ENCODE measurements around the gene ANKS1B.

Gene ANKS1B

GRCh38 chr12:99476956-99477355 is 507.8 kb downstream of the ANKS1B start:
- Histone ChIP-seq H3K79me2 (no peaks in the 10 kb centered on the region), H3K27me3 (ENCODE audit: control insufficient read depth, insufficient read depth, low read length) (no peaks in the 10 kb centered on the region), H2AFZ (no peak overlapping the region), H3K4me3 (ENCODE audit: low read depth, low read length) (no peak overlapping the region), H3K36me3 (ENCODE audit: control insufficient read depth, insufficient read depth, low read length) (no peaks in the 10 kb centered on the region), H3K9ac (no peak overlapping the region), H3K4me2 (ENCODE audit: low read length) (no peak overlapping the region), H3K27ac (no peak overlapping the region), H3K9me3 (ENCODE audit: control insufficient read depth, low read length) (no peaks in the 10 kb centered on the region), H3K4me1 (no peaks in the 10 kb centered on the region)
- no peak for TF ChIP-seq CTCF (IDR thresholded peaks at IDR 0.05)

- no peaks in the 10 kb centered on the region for H3K4me1 ChIP-seq
- no peaks in the 10 kb centered on the region for H3K79me2 ChIP-seq
- no peak overlapping the region for H2AFZ ChIP-seq
- no peak overlapping the region for H3K9ac ChIP-seq
- H3K4me2 ChIP-seq (ENCODE audit: low read length), result no peak overlapping the region
- no peaks in the 10 kb centered on the region for H3K27me3 ChIP-seq (ENCODE audit: control insufficient read depth, insufficient read depth, low read length)
- H3K9me3 ChIP-seq (ENCODE audit: control insufficient read depth, low read length), result no peaks in the 10 kb centered on the region
- H3K27ac ChIP-seq, result no peak overlapping the region
- TF ChIP-seq CTCF (IDR thresholded peaks at IDR 0.05), result no peak
- H3K4me3 ChIP-seq (ENCODE audit: low read depth, low read length), result no peak overlapping the region
- no peaks in the 10 kb centered on the region for H3K36me3 ChIP-seq (ENCODE audit: control insufficient read depth, insufficient read depth, low read length)
These were observed 529.2 kb downstream of the ANKS1B start for GRCh38 chr12:99455350-99456035.

- no peak overlapping the region for H3K27ac ChIP-seq
- no peak overlapping the region for H2AFZ ChIP-seq
- H3K4me1 ChIP-seq, result no peaks in the 10 kb centered on the region
- H3K9me3 ChIP-seq (ENCODE audit: control insufficient read depth, low read length), result no peaks in the 10 kb centered on the region
- no peak overlapping the region for H3K4me3 ChIP-seq (ENCODE audit: low read depth, low read length)
- no peak for TF ChIP-seq CTCF (IDR thresholded peaks at IDR 0.05)
- H3K36me3 ChIP-seq (ENCODE audit: control insufficient read depth, insufficient read depth, low read length), result no peaks in the 10 kb centered on the region
- H3K79me2 ChIP-seq, result no peaks in the 10 kb centered on the region
- no peak overlapping the region for H3K4me2 ChIP-seq (ENCODE audit: low read length)
- no peak overlapping the region for H3K9ac ChIP-seq
- H3K27me3 ChIP-seq (ENCODE audit: control insufficient read depth, insufficient read depth, low read length), result no peaks in the 10 kb centered on the region
These were observed 530.1 kb downstream of the ANKS1B start for GRCh38 chr12:99454539-99455172.

GRCh38 chr12:99453836-99454538 is 530.7 kb downstream of the ANKS1B start:
- no peaks in the 10 kb centered on the region for H3K9me3 ChIP-seq (ENCODE audit: control insufficient read depth, low read length)
- H3K27me3 ChIP-seq (ENCODE audit: control insufficient read depth, insufficient read depth, low read length), result no peaks in the 10 kb centered on the region
- no peaks in the 10 kb centered on the region for H3K4me1 ChIP-seq
- no peak overlapping the region for H3K27ac ChIP-seq
- no peaks in the 10 kb centered on the region for H3K79me2 ChIP-seq
- H3K4me2 ChIP-seq (ENCODE audit: low read length), result no peak overlapping the region
- H2AFZ ChIP-seq, result no peak overlapping the region
- no peak for TF ChIP-seq CTCF (IDR thresholded peaks at IDR 0.05)
- H3K9ac ChIP-seq, result no peak overlapping the region
- H3K36me3 ChIP-seq (ENCODE audit: control insufficient read depth, insufficient read depth, low read length), result no peaks in the 10 kb centered on the region
- no peak overlapping the region for H3K4me3 ChIP-seq (ENCODE audit: low read depth, low read length)

Measured in parathyroid adenoma (tissue), 2 donors.